CD4-positive, alpha-beta memory T cell (primary cell): ENCODE measurements around the gene TCF12. TPM values are rescaled to one million over a fixed set of nuclear protein-coding genes. Genes with fewer than 3 reads are reported as not detected.
A peak's percentile ranks its signal among the peaks of the same experiment; 100 is the strongest.

Experiments
- CTCF ChIA-PET: fragments of 350-600 bp; sonication (Branson Sonifier 250); formaldehyde crosslinking; loops from one replicate; lab custom pipeline; 2021; ENCODE audit warnings: inconsistent platforms; ENCODE audit not compliant: partially characterized antibody; lab: Charles Lee
- POLR2A ChIA-PET: fragments of 350-600 bp; sonication (Branson Sonifier 250); formaldehyde crosslinking; loops from one replicate; lab custom pipeline; 2021; ENCODE audit not compliant: partially characterized antibody; lab: Charles Lee
- DNase-seq, 5 donors: peaks; one replicate each; pipeline versions ENCODE4 v3.0.0 to v3.0.0-alpha.2; 2020 to 2022; ENCODE audit warnings: mixed read lengths in 1 of 5
- H3K27ac ChIP-seq: one replicate; pipeline ENCODE4 v1.7.0; 2013; ENCODE audit warnings: low read depth, low read length
- H3K27me3 ChIP-seq: 2 replicates; pipeline ENCODE4 v1.7.0; 2013; ENCODE audit warnings: mild to moderate bottlenecking, low read length, moderate library complexity; ENCODE audit not compliant: insufficient read depth
- H3K36me3 ChIP-seq: 2 replicates; pipeline ENCODE4 v1.7.0; 2013; ENCODE audit warnings: mild to moderate bottlenecking, low read length, moderate library complexity; ENCODE audit not compliant: insufficient read depth
- H3K4me1 ChIP-seq: 2 replicates; pipeline ENCODE4 v1.7.0; 2013; ENCODE audit warnings: mild to moderate bottlenecking, low read length, moderate library complexity; ENCODE audit not compliant: insufficient read depth
- H3K4me3 ChIP-seq, 2 donors: one replicate each; pipeline ENCODE4 v1.7.0; 2013; ENCODE audit warnings: low read length in 2 of 2, mild to moderate bottlenecking in 1 of 2
- H3K9me3 ChIP-seq, 2 donors: one replicate each; pipeline ENCODE4 v1.7.0; 2013; ENCODE audit warnings: low read length in 2 of 2, control low read depth in 1 of 2; ENCODE audit not compliant: control insufficient read depth in 1 of 2
- H3K27ac Mint-ChIP-seq, 7 donors: one replicate each; pipeline ENCODE4 v1.8.0; 2020 to 2021; ENCODE audit warnings: mixed read lengths in 7 of 7, mild to moderate bottlenecking in 6 of 7, inconsistent platforms in 3 of 7, moderate library complexity in 3 of 7
- H3K27me3 Mint-ChIP-seq, 2 donors: one replicate each; pipeline ENCODE4 v1.8.0; 2020 to 2021; ENCODE audit warnings: mixed read lengths in 2 of 2
- H3K36me3 Mint-ChIP-seq, 2 donors: one replicate each; pipeline ENCODE4 v1.8.0; 2020 to 2021; ENCODE audit warnings: mixed read lengths in 2 of 2, inconsistent platforms in 1 of 2, mild to moderate bottlenecking in 1 of 2
- H3K4me1 Mint-ChIP-seq, 4 donors: one replicate each; pipeline ENCODE4 v1.8.0; 2020 to 2021; ENCODE audit warnings: mixed read lengths in 4 of 4, mild to moderate bottlenecking in 1 of 4
- H3K4me3 Mint-ChIP-seq, 8 donors: one replicate each; pipeline ENCODE4 v1.8.0; 2020 to 2021; ENCODE audit warnings: mixed read lengths in 8 of 8, mild to moderate bottlenecking in 7 of 8, moderate library complexity in 6 of 8, inconsistent platforms in 3 of 8
- H3K9me3 Mint-ChIP-seq, 8 donors: one replicate each; pipeline ENCODE4 v1.8.0; 2020 to 2021; ENCODE audit warnings: mixed read lengths in 8 of 8, mild to moderate bottlenecking in 5 of 8, inconsistent platforms in 3 of 8, moderate library complexity in 1 of 8
- intact Hi-C: fragments of 100-400 bp; cut with micrococcal nuclease; formaldehyde crosslinking; loops from one replicate; pipeline ENCODE4 v1.15.1; 2023
- polyA plus RNA-seq, 2 donors: library from polyadenylated mRNA; unstranded; fragments of 300-500 nt; fragmentation: Illumina TruSeq; gene quantifications; one replicate each; pipeline ENCODE4 v1.2.3, GENCODE V29; 2021
- total RNA-seq, 2 experiments: library from RNA; stranded (reverse); gene quantifications; one replicate each; pipeline ENCODE4 v1.2.3, GENCODE V29; 2021

The TCF12 gene
- total and polyA plus RNA-seq, 4 experiments from 2014 or later = 36.5 to 86.5 (median 68.4) TPM

DNA sequence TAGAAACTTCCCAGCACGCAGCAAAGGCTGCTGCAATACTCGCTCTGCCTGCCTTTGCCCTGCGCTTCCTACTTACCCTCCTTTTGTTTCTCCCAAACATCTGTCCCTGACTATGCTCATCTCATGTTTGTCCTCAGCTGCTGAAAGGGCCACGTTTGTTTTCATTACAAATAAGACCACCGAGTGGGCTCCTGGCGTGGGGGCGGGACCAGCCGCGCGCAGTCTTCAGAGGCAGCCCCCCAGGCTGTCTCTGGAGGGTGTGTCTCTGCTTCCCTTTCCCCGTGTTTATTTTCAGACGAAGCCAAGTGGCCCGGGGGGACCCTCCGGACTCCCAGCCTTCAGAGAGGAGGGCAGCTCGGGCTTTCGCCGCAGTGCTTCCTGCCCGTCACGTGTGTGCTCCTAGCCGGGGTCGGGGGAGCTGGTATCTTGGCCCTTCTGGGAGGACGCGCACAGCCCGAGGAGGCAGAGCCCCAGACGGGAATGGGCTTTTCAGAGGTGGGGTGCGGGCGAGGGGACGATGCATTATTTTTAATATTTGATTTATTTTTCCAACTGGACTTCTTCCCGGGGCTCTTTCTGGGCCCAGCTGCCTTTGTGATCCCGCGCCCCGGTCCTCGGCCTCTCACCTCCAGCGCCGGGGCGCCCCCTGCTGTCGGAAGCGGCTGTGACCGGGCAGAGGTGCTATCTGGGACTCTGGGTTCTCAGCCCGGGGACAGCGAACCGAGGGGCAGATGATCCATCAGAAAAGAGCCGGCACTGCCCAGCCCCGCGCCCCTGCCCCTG, 387.9 kb downstream of the TCF12 start:
- POLR2A ChIA-PET = no interaction called here
- Histone ChIP-seq H3K4me1 (peaks cover 4% of the 10 kb centered on the region), H3K27ac (no peak overlapping the region), H3K4me3 (peak overlapping the region in 1 of 2 donors; percentile 18), H3K27me3 (no peaks in the 10 kb centered on the region), H3K36me3 (no peaks in the 10 kb centered on the region), H3K9me3 (no peaks in the 10 kb centered on the region)
- H3K4me1 Mint-ChIP-seq = peaks cover 0 to 7% (median 1%) of the 10 kb centered on the region in 4 donors
- no peaks in the 10 kb centered on the region for H3K36me3 Mint-ChIP-seq
- no peaks in the 10 kb centered on the region for H3K27me3 Mint-ChIP-seq
- intact Hi-C loops = loop anchor here (1.0 kb wide), 4 partner anchors 160 to 815 kb away; partner anchors contain the start of gene TCF12
- H3K9me3 Mint-ChIP-seq = no peaks in the 10 kb centered on the region
- CTCF ChIA-PET = interaction anchor here (0.7 to 6.4 kb wide), 18 partner anchors 8 to 825 kb away, joined by 3 to 85 read pairs (median 6); partner anchors contain the start of gene TCF12
- peak; percentile 59 to 78 (median 68) for DNase-seq
- no peak overlapping the region for H3K27ac Mint-ChIP-seq
- H3K4me3 Mint-ChIP-seq = peak overlapping the region in 7 of 8 donors; percentile 14 to 68 (median 62)

DNA sequence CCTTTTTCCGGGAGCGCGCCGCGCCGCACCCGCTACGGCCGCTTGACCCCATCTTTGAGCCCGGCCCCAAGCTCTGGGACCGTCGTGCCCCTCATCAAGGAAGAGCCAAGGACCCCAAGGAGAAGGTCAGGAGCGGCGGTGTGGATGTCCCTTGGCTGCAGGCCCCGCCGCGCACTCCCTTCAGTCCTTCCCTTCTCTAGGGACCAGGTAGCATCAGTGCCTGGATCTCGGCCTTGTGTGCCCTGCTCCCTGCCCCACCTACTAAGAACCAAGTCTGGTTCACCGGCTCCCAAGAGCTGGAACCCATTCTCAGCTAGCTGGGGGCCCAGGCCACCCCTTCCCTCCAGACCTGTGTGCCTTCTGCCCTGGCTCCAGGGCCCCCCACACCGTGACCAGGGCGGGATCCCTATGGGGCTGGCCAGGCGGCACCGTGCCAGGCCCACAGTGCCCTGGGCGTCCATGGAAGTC, 388.5 kb downstream of the TCF12 start:
- Histone ChIP-seq H3K27ac (no peak overlapping the region), H3K4me1 (peaks cover 4% of the 10 kb centered on the region), H3K4me3 (no peak overlapping the region), H3K36me3 (no peaks in the 10 kb centered on the region), H3K9me3 (no peaks in the 10 kb centered on the region), H3K27me3 (no peaks in the 10 kb centered on the region)
- no peaks in the 10 kb centered on the region for H3K36me3 Mint-ChIP-seq
- no peaks in the 10 kb centered on the region for H3K9me3 Mint-ChIP-seq
- ChIA-PET CTCF (interaction anchor here (0.7 to 6.4 kb wide), 17 partner anchors 8 to 825 kb away, joined by 3 to 85 read pairs (median 6); partner anchors contain the start of gene TCF12), POLR2A (no interaction called here)
- DNase-seq = no peak
- H3K4me1 Mint-ChIP-seq = peaks cover 0 to 7% (median 1%) of the 10 kb centered on the region in 4 donors
- H3K27ac Mint-ChIP-seq = no peak overlapping the region
- H3K4me3 Mint-ChIP-seq = peak overlapping the region in 2 of 8 donors; percentile 10 to 56
- H3K27me3 Mint-ChIP-seq = no peaks in the 10 kb centered on the region
- intact Hi-C loops = loop anchor here (1.0 kb wide), 4 partner anchors 161 to 816 kb away; partner anchors contain the start of gene TCF12

GRCh38 chr15:57307527-57308169, 389.2 kb downstream of the TCF12 start:
- H3K36me3 Mint-ChIP-seq = no peaks in the 10 kb centered on the region
- H3K4me1 Mint-ChIP-seq = peaks cover 0 to 7% (median 1%) of the 10 kb centered on the region in 4 donors
- Histone ChIP-seq H3K4me1 (peaks cover 4% of the 10 kb centered on the region), H3K27me3 (no peaks in the 10 kb centered on the region), H3K4me3 (no peak overlapping the region), H3K27ac (no peak overlapping the region), H3K36me3 (no peaks in the 10 kb centered on the region), H3K9me3 (no peaks in the 10 kb centered on the region)
- H3K27me3 Mint-ChIP-seq = no peaks in the 10 kb centered on the region
- DNase-seq = no peak
- H3K9me3 Mint-ChIP-seq = no peaks in the 10 kb centered on the region
- intact Hi-C loops = no loop called here
- peak overlapping the region in 1 of 8 donors; percentile 29 for H3K4me3 Mint-ChIP-seq
- POLR2A ChIA-PET = no interaction called here
- CTCF ChIA-PET = interaction anchor here (0.9 to 6.4 kb wide), 9 partner anchors 11 to 825 kb away, joined by 3 to 85 read pairs (median 9); partner anchors contain the start of gene TCF12
- H3K27ac Mint-ChIP-seq = no peak overlapping the region

DNA sequence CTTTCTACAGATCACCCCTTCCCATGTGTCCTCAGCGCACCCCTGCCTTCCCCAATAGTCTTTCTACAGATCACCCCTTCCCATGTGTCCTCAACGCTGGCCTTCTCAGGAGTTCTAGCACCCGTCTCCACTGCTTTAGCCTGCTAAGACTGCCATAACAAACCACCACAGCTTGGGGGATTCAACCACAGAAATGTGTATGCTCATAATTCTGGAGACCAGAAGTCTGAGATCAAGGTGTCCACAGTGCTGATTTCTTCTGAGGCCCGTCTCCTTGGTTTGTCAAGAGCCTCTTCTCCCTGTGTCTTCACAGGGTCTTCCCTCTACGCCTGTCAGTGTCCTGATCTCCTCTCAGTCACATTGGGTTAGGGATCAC, 389.7 kb downstream of the TCF12 start:
- intact Hi-C loops = no loop called here
- POLR2A ChIA-PET = no interaction called here
- peak overlapping the region in 1 of 8 donors; percentile 9 for H3K4me3 Mint-ChIP-seq

GRCh38 chr15:57309856-57310760, 391.7 kb downstream of the TCF12 start:
- Mint-ChIP-seq H3K4me3 (no peak overlapping the region), H3K4me1 (peaks cover 0 to 7% (median 1%) of the 10 kb centered on the region in 4 donors), H3K27ac (no peak overlapping the region), H3K27me3 (peaks cover 2 to 3% of the 10 kb centered on the region in 2 donors), H3K9me3 (no peaks in the 10 kb centered on the region), H3K36me3 (no peaks in the 10 kb centered on the region)
- DNase-seq = no peak
- H3K36me3 ChIP-seq = no peaks in the 10 kb centered on the region
- CTCF ChIA-PET = interaction anchor here (0.6 to 6.4 kb wide), 4 partner anchors 40 to 816 kb away, joined by 3 to 85 read pairs (median 3); no protein-coding TSS in a partner anchor
- intact Hi-C loops = no loop called here
- H3K27ac ChIP-seq = no peak overlapping the region
- POLR2A ChIA-PET = no interaction called here
- H3K4me1 ChIP-seq = peaks cover 4% of the 10 kb centered on the region
- H3K4me3 ChIP-seq = no peak overlapping the region
- H3K9me3 ChIP-seq = no peaks in the 10 kb centered on the region
- no peaks in the 10 kb centered on the region for H3K27me3 ChIP-seq

More for the DNA sequence above, 389.7 kb downstream of the TCF12 start:
- CTCF ChIA-PET = interaction anchor here (0.7 to 6.4 kb wide), 6 partner anchors 11 to 825 kb away, joined by 3 to 85 read pairs (median 14); no protein-coding TSS in a partner anchor
- no peak overlapping the region for H3K27ac ChIP-seq
- Mint-ChIP-seq H3K9me3 (no peaks in the 10 kb centered on the region), H3K4me1 (peaks cover 0 to 7% (median 1%) of the 10 kb centered on the region in 4 donors), H3K27ac (no peak overlapping the region), H3K27me3 (peaks cover 2 to 3% of the 10 kb centered on the region in 2 donors), H3K36me3 (no peaks in the 10 kb centered on the region)
- H3K27me3 ChIP-seq = no peaks in the 10 kb centered on the region
- peaks cover 4% of the 10 kb centered on the region for H3K4me1 ChIP-seq
- no peak overlapping the region for H3K4me3 ChIP-seq
- H3K36me3 ChIP-seq = no peaks in the 10 kb centered on the region
- H3K9me3 ChIP-seq = no peaks in the 10 kb centered on the region
- DNase-seq = no peak

GRCh38 chr15:57310876-57311275, 392.4 kb downstream of the TCF12 start:
- ChIA-PET CTCF (no interaction called here), POLR2A (no interaction called here)
- no peak for DNase-seq
- peaks cover 2 to 3% of the 10 kb centered on the region in 2 donors for H3K27me3 Mint-ChIP-seq
- H3K36me3 Mint-ChIP-seq = no peaks in the 10 kb centered on the region
- Histone ChIP-seq H3K4me1 (peaks cover 4% of the 10 kb centered on the region), H3K27me3 (no peaks in the 10 kb centered on the region), H3K27ac (no peak overlapping the region), H3K9me3 (no peaks in the 10 kb centered on the region), H3K36me3 (no peaks in the 10 kb centered on the region), H3K4me3 (no peak overlapping the region)
- H3K27ac Mint-ChIP-seq = no peak overlapping the region
- peaks cover 0 to 6% (median 1%) of the 10 kb centered on the region in 4 donors for H3K4me1 Mint-ChIP-seq
- no peaks in the 10 kb centered on the region for H3K9me3 Mint-ChIP-seq
- no peak overlapping the region for H3K4me3 Mint-ChIP-seq
- intact Hi-C loops = no loop called here
